K562 (cell line): ENCODE data around the gene NSUN2.

Source experiments
- ARID1B ChIP-seq: fragments of 450-650 bp; IDR thresholded peaks from 2 replicates; pipeline ENCODE4 v1.6.1; 2016; ENCODE audit warnings: antibody characterized with exemption, mild to moderate bottlenecking, inconsistent platforms
- CEBPB ChIP-seq: fragments of 450-650 bp; IDR thresholded peaks from 2 replicates; pipeline ENCODE4 v1.6.1; 2016; ENCODE audit warnings: missing genetic modification characterization, missing compliant biosample characterization
- CTCF ChIP-seq, 3 experiments: IDR thresholded peaks in 2 of 3; conservative IDR thresholded peaks in 1 of 3; 2 replicates each; pipeline ENCODE4 v1.5.1; 2011 to 2012; ENCODE audit warnings: low read length in 3 of 3, mild to moderate bottlenecking in 3 of 3, control low read depth in 2 of 3, improper control_type of control experiment in 1 of 3, inconsistent platforms in 1 of 3, low read depth in 1 of 3, mixed read lengths in 1 of 3, moderate library complexity in 1 of 3; ENCODE audit not compliant: insufficient read depth in 2 of 3
- KAT2B ChIP-seq: IDR thresholded peaks from one replicate; pipeline ENCODE4 v1.6.1; 2012; ENCODE audit warnings: low read depth, mild to moderate bottlenecking, control low read depth, inconsistent platforms, low read length, moderate library complexity

- TF ChIP-seq ARID1B (no peak), CTCF (IDR thresholded peaks at IDR 0.05 in 2 of 3, conservative IDR thresholded peaks at IDR 0.05 in 1 of 3; ENCODE audit: insufficient read depth in 2 of 3, low read depth in 1 of 3, low read length in 3 of 3) (no peak), CEBPB (tag) (no peak), KAT2B (no peak)
Measured at GRCh38 chr5:6667648-6668047, 34.8 kb upstream of the NSUN2 start.
